ENCODE results near the gene KRTAP5-10. TPM values are rescaled to one million over a fixed set of nuclear protein-coding genes. Genes with fewer than 3 reads are reported as not detected.

KRTAP5-10 gene
- total RNA-seq, 4 donors from 2014 or later, result not detected

DNA sequence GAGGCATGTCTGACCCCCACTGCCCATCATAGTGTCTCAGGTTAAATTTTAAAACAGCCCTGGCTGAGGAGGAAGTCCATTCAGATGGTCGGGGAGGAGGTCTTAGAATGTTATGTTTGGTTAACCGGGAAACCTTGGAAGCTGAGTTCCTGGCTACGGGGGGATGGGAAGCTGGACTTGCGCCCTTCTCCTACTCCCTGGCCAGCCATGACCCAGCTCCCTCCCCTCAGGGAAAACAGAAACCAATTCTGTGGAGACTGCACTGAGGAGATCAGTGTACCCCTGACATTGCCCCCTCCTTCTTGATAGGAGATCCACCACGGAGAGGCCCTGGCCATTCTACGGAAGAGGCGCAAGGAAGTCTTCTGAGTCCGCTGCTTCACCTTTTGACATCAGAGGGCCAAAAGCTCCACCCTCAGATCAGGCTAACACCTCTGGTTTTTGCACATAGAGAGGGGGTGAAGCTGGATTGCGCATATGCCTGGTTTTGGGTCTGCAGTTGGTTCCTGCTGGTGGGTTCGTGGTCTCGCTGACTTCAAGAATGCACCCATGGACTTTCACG lies 19.9 kb upstream of the KRTAP5-10 start:
- no peak overlapping the region for H3K4me3 ChIP-seq
- in situ Hi-C loops (cut with MboI; ENCODE audit: low sequenced_read_pairs in 4 of 4), result no loop called here
- TF ChIP-seq POLR2A (IDR thresholded peaks at IDR 0.05), result no peak
- TF ChIP-seq, protein P1, sequence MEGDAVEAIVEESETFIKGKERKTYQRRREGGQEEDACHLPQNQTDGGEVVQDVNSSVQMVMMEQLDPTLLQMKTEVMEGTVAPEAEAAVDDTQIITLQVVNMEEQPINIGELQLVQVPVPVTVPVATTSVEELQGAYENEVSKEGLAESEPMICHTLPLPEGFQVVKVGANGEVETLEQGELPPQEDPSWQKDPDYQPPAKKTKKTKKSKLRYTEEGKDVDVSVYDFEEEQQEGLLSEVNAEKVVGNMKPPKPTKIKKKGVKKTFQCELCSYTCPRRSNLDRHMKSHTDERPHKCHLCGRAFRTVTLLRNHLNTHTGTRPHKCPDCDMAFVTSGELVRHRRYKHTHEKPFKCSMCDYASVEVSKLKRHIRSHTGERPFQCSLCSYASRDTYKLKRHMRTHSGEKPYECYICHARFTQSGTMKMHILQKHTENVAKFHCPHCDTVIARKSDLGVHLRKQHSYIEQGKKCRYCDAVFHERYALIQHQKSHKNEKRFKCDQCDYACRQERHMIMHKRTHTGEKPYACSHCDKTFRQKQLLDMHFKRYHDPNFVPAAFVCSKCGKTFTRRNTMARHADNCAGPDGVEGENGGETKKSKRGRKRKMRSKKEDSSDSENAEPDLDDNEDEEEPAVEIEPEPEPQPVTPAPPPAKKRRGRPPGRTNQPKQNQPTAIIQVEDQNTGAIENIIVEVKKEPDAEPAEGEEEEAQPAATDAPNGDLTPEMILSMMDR (IDR thresholded peaks at IDR 0.05 in 4 of 5, conservative IDR thresholded peaks at IDR 0.05 in 1 of 5), result no peak
- no peaks in the 10 kb centered on the region for H3K9me3 ChIP-seq
- no peaks in the 10 kb centered on the region for H3K4me1 ChIP-seq
- intact Hi-C loops (cut with DNase I; ENCODE audit: low total_unique reads), result no loop called here
- H3K27me3 ChIP-seq, result no peaks in the 10 kb centered on the region
- no peaks in the 10 kb centered on the region for H3K36me3 ChIP-seq
- ATAC-seq, result no peak
- DNase-seq, result no peak
- no peak overlapping the region for H3K27ac ChIP-seq

DNA sequence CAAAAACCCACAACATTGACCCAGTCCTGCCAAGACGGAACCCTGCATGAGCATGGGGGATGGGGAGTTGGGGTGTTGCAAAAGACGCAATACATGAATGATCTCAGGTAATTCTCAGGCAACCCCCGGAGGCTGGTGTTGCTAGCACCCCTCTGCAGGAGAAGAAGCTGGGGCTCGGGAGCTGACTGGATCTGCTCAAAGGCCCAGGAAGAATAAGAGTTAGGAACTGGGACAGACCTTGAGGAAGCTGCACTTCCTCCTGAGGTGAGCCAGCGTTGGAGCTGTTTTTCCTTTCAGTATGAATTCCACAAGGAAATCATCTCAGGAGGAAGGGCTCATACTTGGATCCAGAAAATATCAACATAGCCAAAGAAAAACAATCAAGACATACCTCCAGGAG lies 17.2 kb upstream of the KRTAP5-10 start, which contains the start of gene KRTAP5-9:
TSS of gene KRTAP5-9 (plus strand) at position 301 of the 400 bp plus-strand sequence. CDS start 238 bp downstream, outside the sequence.
- Histone ChIP-seq H3K27me3 (no peaks in the 10 kb centered on the region), H3K4me1 (no peaks in the 10 kb centered on the region), H3K36me3 (no peaks in the 10 kb centered on the region), H3K9me3 (no peaks in the 10 kb centered on the region), H3K4me3 (no peak within 1 kb of the TSS), H3K27ac (no peak within 1 kb of the TSS)
- in situ Hi-C loops (cut with MboI; ENCODE audit: low sequenced_read_pairs in 4 of 4), result no loop called here
- TF ChIP-seq POLR2A (IDR thresholded peaks at IDR 0.05), result no peak
- TF ChIP-seq, protein P1 (IDR thresholded peaks at IDR 0.05 in 4 of 5, conservative IDR thresholded peaks at IDR 0.05 in 1 of 5), result no peak
- no peak for DNase-seq
- intact Hi-C loops (cut with DNase I; ENCODE audit: low total_unique reads), result no loop called here
- no peak for ATAC-seq

DNA sequence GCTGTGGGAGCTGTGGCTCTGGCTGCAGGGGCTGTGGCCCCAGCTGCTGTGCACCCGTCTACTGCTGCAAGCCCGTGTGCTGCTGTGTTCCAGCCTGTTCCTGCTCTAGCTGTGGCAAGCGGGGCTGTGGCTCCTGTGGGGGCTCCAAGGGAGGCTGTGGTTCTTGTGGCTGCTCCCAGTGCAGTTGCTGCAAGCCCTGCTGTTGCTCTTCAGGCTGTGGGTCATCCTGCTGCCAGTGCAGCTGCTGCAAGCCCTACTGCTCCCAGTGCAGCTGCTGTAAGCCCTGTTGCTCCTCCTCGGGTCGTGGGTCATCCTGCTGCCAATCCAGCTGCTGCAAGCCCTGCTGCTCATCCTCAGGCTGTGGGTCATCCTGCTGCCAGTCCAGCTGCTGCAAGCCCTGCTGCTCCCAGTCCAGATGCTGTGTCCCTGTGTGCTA lies 16.6 kb upstream of the KRTAP5-10 start:
- H3K36me3 ChIP-seq, result no peaks in the 10 kb centered on the region
- no peaks in the 10 kb centered on the region for H3K27me3 ChIP-seq
- intact Hi-C loops (cut with DNase I; ENCODE audit: low total_unique reads) (no loop called here), in situ Hi-C loops (cut with MboI; ENCODE audit: low sequenced_read_pairs in 4 of 4) (no loop called here)
- no peak for TF ChIP-seq POLR2A (IDR thresholded peaks at IDR 0.05)
- TF ChIP-seq, protein P1 (IDR thresholded peaks at IDR 0.05 in 4 of 5, conservative IDR thresholded peaks at IDR 0.05 in 1 of 5), result no peak
- H3K27ac ChIP-seq, result no peak overlapping the region
- H3K9me3 ChIP-seq, result no peaks in the 10 kb centered on the region
- ATAC-seq (no peak), DNase-seq (no peak)
- H3K4me1 ChIP-seq, result no peaks in the 10 kb centered on the region
- H3K4me3 ChIP-seq, result no peak overlapping the region

DNA sequence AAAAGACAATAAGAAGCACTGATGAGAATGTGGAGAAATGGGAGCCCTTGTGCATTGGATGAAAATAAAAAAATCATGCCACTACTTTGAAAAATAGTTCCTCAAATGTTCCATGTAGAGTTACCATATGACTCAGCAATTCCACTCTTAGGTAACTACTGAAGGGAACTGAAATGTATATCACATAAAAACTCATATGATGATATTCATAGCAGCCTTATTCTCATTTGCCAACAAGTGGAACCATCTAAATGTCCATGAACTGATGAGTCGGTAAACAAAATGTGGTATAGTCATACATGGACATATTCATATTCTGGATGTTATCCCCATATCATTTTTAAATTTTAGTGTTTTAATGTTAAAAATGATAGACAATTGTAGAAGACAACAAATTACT lies 13.7 kb upstream of the KRTAP5-10 start:
- TF ChIP-seq, protein P1 (IDR thresholded peaks at IDR 0.05 in 4 of 5, conservative IDR thresholded peaks at IDR 0.05 in 1 of 5), result no peak
- TF ChIP-seq POLR2A (IDR thresholded peaks at IDR 0.05), result no peak
- no peak overlapping the region for H3K27ac ChIP-seq
- in situ Hi-C loops (cut with MboI; ENCODE audit: low sequenced_read_pairs in 4 of 4), result no loop called here
- ATAC-seq (no peak), DNase-seq (no peak)
- H3K4me1 ChIP-seq, result no peaks in the 10 kb centered on the region
- H3K9me3 ChIP-seq, result no peaks in the 10 kb centered on the region
- H3K27me3 ChIP-seq, result no peaks in the 10 kb centered on the region
- H3K36me3 ChIP-seq, result no peaks in the 10 kb centered on the region
- intact Hi-C loops (cut with DNase I; ENCODE audit: low total_unique reads), result no loop called here
- H3K4me3 ChIP-seq, result no peak overlapping the region

DNA sequence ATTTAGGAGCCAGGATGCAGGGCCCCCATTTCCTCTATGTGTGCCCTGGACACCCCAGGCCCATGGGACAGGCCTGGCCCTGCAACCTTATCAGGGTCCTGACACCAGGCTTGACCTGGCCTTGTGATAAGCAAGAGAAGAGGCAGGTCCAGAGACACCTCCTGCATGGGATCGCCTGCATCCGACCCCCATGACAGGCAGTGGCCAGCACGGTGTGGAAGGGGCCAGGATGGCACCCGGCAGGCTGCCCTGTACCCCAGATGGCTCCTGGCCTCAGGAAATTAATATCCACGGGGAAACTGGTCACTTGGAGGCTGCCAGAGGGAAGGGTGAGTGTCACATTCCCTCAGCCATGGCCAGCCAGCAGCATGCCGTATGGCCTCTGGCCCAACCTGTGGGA lies 10.4 kb upstream of the KRTAP5-10 start:
- DNase-seq (no peak), ATAC-seq (no peak)
- H3K36me3 ChIP-seq, result no peaks in the 10 kb centered on the region
- TF ChIP-seq, protein P1 (IDR thresholded peaks at IDR 0.05 in 4 of 5, conservative IDR thresholded peaks at IDR 0.05 in 1 of 5), result no peak
- TF ChIP-seq POLR2A (IDR thresholded peaks at IDR 0.05), result no peak
- H3K4me3 ChIP-seq, result no peak overlapping the region
- H3K27me3 ChIP-seq, result no peaks in the 10 kb centered on the region
- intact Hi-C loops (cut with DNase I; ENCODE audit: low total_unique reads) (no loop called here), in situ Hi-C loops (cut with MboI; ENCODE audit: low sequenced_read_pairs in 4 of 4) (no loop called here)
- H3K27ac ChIP-seq, result no peak overlapping the region
- no peaks in the 10 kb centered on the region for H3K4me1 ChIP-seq
- H3K9me3 ChIP-seq, result no peaks in the 10 kb centered on the region
